Measurements from ENCODE around the gene NADSYN1.

NADSYN1 gene

DNA sequence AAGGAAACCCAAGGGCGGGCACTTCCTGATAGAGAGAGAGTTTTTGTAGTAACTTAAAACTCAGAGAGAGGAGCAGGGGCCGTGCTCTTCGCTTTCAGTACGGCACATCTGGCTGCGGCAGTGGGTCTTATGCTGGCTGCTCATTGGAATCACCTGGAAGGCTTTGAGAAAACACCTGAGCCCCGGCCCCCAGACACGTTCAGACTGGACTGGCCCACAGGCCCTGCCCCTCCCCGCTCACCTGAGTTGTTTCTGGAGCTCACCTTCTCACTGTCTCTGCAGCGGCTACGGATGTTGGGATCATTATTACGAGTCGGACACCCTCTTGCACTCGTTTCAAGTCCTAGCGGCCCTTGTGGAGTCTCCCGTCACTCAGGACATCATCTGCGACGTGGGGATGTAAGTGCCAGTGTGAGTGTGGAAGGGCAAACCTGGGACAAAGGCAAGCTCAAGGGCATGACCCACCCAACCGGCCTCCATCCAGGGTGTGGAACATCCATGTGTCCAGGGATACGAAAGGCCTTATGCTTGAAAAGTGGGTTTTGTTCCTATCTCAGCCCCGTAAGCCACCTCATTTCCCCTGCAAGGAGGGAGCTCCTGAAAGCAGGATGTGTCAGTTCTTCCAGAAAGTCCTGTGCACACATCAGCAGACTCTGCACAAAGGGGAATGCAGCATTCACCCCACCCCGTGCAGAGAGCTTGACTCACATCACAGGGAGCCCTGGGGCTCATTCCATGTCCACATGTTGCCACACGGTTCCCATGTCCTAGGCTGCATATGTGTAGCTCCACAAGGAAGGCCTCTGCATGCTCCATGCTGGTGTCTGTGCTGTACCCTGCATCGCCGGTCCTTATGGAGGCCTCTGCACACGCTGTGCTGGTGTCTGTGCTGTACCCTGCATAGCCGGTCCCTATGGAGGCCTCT is 5.4 kb downstream of the NADSYN1 start:
- H3K4me3 ChIP-seq (ENCODE audit: low read depth, low read length), result no peak overlapping the region
- TF ChIP-seq, protein P1, sequence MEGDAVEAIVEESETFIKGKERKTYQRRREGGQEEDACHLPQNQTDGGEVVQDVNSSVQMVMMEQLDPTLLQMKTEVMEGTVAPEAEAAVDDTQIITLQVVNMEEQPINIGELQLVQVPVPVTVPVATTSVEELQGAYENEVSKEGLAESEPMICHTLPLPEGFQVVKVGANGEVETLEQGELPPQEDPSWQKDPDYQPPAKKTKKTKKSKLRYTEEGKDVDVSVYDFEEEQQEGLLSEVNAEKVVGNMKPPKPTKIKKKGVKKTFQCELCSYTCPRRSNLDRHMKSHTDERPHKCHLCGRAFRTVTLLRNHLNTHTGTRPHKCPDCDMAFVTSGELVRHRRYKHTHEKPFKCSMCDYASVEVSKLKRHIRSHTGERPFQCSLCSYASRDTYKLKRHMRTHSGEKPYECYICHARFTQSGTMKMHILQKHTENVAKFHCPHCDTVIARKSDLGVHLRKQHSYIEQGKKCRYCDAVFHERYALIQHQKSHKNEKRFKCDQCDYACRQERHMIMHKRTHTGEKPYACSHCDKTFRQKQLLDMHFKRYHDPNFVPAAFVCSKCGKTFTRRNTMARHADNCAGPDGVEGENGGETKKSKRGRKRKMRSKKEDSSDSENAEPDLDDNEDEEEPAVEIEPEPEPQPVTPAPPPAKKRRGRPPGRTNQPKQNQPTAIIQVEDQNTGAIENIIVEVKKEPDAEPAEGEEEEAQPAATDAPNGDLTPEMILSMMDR (IDR thresholded peaks at IDR 0.05; ENCODE audit: low read depth, low read length), result no peak

DNA sequence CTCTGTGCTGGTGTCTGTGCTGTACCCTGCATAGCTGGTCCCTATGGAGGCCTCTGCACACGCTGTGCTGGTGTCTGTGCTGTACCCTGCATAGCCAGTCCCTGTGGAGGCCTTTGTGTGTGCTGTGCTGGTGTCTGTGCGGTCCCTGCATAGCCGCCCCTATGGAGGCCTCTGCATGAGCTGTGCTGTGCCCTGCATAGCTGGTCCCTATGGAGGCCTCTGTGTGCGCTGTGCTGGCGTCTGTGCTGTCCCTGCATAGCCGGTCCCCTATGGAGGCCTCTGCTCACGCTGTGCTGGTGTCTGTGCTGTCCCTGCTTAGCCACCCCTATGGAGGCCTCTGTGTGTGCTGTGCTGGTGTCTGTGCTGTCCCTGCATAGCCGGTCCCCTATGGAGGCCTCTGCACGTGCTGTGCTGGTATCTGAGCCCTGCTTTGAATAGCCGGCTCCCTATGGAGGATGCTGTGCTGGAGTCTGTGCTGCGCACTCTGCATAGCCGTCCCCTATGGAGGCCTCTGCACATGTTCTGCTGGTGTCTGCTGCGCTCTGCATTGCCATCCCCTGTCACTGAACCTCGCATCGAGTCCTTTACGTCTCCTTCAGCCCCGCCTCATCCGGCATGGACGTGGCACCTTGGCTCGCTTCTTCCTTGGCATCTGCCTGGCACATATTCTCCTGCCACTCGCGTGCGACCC is 6.2 kb downstream of the NADSYN1 start:
- TF ChIP-seq, protein P1 (IDR thresholded peaks at IDR 0.05; ENCODE audit: low read depth, low read length), result no peak
- no peak overlapping the region for H3K4me3 ChIP-seq (ENCODE audit: low read depth, low read length)

DNA sequence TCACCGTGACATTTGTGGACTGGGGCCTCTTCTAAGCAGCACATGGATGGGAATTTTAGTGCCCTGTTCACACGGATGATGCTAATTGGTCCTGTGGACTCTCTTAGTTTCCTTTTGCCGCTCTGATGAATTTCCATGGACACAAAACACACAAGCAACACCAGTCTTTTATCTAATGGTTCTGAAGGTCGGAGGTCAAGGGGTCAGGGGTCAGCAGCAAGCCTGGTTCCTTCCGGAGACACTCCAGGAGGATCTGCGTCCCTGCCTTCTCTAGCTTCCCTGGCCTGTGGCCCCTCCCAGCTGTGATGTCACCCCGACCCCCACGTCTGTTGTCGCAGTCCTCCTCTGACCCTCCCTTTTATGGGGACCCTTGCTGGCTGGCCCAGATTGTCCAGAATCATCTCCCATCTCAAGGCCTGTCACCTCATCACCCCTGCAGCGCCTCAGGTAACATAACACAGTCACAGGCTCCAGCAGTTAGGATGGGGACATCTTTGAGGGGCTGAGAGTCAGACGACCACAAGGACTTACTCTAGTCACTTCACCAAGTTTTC is 6.8 kb downstream of the NADSYN1 start:
- TF ChIP-seq, protein P1 (IDR thresholded peaks at IDR 0.05; ENCODE audit: low read depth, low read length), result no peak
- no peak overlapping the region for H3K4me3 ChIP-seq (ENCODE audit: low read depth, low read length)

DNA sequence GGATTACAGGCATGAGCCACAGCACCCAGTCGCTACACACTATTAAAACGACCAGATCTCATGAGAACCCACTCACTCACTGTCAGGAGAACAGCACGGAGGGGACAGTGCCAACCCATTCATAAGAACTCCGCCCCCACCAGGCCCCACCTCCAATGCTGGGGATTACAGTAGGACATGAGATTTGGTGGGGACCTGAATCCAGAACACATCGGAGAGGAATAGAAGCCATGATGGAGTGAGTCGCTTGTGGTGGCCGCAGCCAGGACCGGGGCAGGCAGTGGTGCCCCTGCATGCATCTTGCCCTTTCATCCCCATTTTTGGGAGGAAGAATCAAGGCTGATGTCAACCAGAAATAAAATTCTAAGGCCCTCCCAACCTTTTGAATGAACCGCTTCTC is 8.7 kb downstream of the NADSYN1 start:
- no peak overlapping the region for H3K4me3 ChIP-seq (ENCODE audit: low read depth, low read length)
- TF ChIP-seq, protein P1 (IDR thresholded peaks at IDR 0.05; ENCODE audit: low read depth, low read length), result no peak

DNA sequence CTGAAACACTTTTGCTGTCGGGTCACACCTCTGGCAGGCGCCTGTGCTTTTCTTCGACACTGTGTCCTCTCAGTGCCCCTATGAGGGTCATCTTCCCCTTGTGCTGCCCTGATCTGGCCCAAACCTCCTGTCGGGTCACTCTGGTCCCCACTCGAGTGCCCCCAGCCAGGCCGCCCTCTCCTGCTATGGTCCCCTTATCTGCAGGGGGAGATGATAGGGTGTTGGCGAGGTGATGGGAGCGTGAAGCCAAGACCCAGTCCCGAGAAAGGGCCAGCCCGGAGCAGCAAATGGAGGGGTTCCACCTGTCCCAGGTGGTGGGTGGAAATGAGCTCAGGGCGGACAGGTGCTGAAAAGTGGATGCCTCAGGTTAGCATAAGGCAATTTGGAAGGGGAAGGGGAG is 9.7 kb downstream of the NADSYN1 start:
- H3K4me3 ChIP-seq (ENCODE audit: low read depth, low read length), result no peak overlapping the region
- TF ChIP-seq, protein P1 (IDR thresholded peaks at IDR 0.05; ENCODE audit: low read depth, low read length), result no peak

DNA sequence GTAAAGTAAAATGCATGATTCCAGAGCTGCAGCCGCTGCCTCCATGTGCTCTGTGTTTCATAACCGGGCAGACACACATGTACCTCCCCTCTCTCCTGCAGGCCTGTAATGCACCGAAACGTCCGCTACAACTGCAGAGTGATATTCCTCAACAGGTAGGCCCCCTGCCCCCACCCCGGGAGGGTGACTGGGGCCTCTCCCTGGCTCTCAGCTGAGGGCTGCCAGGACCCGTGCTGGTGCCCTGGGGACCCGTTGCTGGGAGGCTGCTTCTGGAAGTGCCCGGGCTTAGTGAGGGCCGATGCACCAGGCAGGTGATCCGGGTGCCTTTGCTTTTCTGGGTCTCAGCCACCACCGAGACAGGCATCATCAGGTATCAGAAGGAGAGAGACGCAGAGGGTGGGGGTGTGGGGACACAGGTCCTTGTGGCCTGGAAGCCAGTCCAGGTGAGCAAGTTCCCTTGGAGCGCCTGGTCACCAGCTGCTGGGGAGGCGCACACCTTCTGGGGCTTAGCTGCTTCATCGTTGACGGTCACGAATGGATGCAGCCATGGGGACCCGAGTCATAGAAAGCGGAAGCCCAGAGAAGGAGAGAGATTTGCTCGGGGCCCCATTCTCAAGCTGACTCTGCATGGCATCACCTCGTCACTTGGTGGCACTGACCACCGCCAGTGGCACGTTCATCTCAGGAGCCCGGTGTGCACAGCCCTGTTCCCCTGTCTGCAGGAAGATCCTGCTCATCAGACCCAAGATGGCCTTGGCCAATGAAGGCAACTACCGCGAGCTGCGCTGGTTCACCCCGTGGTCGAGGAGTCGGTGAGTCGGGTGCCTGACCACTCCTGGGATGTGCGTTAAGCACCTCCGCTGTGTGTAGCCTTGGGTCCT is 10.6 kb downstream of the NADSYN1 start:
- H3K4me3 ChIP-seq (ENCODE audit: low read depth, low read length), result no peak overlapping the region
- TF ChIP-seq, protein P1 (IDR thresholded peaks at IDR 0.05; ENCODE audit: low read depth, low read length), result no peak

Data from WI38 (cell line).